ENCODE results near the gene MYPN. TPM values are rescaled to one million over a fixed set of nuclear protein-coding genes. Genes with fewer than 3 reads are reported as not detected.

The MYPN gene
- total RNA-seq, 1 donor, result 1.7 TPM

DNA sequence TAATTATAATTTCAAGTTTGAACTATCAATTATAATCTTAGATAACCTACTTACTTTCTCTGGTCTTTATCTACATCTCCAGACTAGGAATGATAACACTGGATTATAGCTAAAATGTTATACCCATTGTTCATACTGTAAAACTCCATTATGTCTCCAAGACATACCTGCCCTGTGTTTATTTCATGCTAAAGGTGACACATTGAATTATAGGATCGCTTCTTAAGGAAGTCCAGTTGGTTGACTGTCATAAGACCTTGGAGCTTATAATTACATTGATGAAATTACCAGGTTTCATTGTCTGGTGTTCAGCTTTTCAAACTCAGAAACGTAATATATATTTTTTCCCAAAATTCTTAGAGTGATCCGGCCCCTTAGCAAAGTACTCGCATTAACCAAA lies 18.7 kb upstream of the MYPN start:
- TF ChIP-seq, protein P1, sequence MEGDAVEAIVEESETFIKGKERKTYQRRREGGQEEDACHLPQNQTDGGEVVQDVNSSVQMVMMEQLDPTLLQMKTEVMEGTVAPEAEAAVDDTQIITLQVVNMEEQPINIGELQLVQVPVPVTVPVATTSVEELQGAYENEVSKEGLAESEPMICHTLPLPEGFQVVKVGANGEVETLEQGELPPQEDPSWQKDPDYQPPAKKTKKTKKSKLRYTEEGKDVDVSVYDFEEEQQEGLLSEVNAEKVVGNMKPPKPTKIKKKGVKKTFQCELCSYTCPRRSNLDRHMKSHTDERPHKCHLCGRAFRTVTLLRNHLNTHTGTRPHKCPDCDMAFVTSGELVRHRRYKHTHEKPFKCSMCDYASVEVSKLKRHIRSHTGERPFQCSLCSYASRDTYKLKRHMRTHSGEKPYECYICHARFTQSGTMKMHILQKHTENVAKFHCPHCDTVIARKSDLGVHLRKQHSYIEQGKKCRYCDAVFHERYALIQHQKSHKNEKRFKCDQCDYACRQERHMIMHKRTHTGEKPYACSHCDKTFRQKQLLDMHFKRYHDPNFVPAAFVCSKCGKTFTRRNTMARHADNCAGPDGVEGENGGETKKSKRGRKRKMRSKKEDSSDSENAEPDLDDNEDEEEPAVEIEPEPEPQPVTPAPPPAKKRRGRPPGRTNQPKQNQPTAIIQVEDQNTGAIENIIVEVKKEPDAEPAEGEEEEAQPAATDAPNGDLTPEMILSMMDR (IDR thresholded peaks at IDR 0.05; ENCODE audit: insufficient read depth, low read length), result no peak
- H3K4me3 ChIP-seq (ENCODE audit: low read depth, low read length), result no peak overlapping the region

GRCh38 chr10:68092512-68092911 lies 16.8 kb upstream of the MYPN start:
- no peak for DNase-seq (ENCODE audit: low read depth)
- TF ChIP-seq, protein P1 (IDR thresholded peaks at IDR 0.05; ENCODE audit: insufficient read depth, low read length), result no peak
- no peak overlapping the region for H3K4me3 ChIP-seq (ENCODE audit: low read depth, low read length)

More for the DNA sequence above, 18.7 kb upstream of the MYPN start:
- DNase-seq (ENCODE audit: low read depth), result no peak

- peak; percentile 52 for DNase-seq (ENCODE audit: low read depth)
- TF ChIP-seq, protein P1 (IDR thresholded peaks at IDR 0.05; ENCODE audit: insufficient read depth, low read length), result no peak
These were observed 14.1 kb upstream of the MYPN start for GRCh38 chr10:68095153-68095552.

DNA sequence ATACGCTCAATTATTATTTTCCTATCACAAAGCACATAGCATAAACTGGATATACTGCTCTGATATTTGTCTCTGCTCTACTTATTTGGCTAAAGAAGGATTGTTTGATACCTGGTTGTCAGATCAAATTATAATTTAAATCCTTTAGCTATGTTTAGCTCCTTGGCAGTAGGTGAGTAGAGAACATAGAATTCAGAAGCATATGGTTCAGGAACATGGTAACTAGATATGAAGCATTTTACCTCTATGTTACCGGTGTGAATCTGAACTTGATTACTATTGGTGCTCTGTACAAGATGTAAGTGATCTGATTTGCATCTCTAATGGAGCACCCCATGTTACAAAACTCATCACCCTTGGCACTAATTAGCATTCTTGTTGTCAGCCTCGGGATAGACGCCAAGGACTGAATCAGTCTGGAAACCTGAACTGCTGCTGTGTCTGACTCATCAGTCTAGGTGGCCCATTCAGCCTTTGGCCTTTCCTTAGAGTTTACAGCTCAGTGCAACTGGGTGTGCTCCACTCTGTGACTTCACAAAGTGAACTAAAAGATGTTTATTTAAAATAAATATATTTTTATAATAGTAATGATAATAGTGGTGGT lies 12.3 kb upstream of the MYPN start:
- DNase-seq (ENCODE audit: low read depth), result peak; percentile 90
- TF ChIP-seq, protein P1 (IDR thresholded peaks at IDR 0.05; ENCODE audit: insufficient read depth, low read length), result no peak
- no peak overlapping the region for H3K4me3 ChIP-seq (ENCODE audit: low read depth, low read length)

More at GRCh38 chr10:68095153-68095552, 14.1 kb upstream of the MYPN start:
- H3K4me3 ChIP-seq (ENCODE audit: low read depth, low read length), result no peak overlapping the region

GRCh38 chr10:68099736-68100135 lies 9.6 kb upstream of the MYPN start:
- no peak overlapping the region for H3K4me3 ChIP-seq (ENCODE audit: low read depth, low read length)
- TF ChIP-seq, protein P1 (IDR thresholded peaks at IDR 0.05; ENCODE audit: insufficient read depth, low read length), result no peak

DNA sequence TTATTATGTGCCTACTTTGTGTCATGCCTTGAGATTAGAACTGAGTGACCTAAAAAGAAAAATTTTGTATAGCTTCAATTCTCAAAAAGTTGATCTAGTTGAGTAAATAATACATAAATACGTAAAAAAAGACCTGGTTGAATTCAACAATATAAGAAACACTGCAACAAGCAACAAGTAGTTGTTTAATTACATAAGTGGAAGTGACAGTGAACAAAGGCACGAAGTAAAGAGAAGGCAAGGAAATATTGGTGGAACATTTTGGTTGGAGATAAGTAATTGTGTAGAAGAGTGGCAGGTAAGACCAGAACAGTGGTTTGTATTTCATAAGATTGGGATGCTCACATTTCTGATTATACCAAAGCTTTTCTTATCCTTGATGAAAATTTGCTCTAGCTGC lies 8.2 kb upstream of the MYPN start:
- no peak for DNase-seq (ENCODE audit: low read depth)
- TF ChIP-seq, protein P1 (IDR thresholded peaks at IDR 0.05; ENCODE audit: insufficient read depth, low read length), result no peak
- H3K4me3 ChIP-seq (ENCODE audit: low read depth, low read length), result no peak overlapping the region

More at GRCh38 chr10:68099736-68100135, 9.6 kb upstream of the MYPN start:
- DNase-seq (ENCODE audit: low read depth), result peak; percentile 32

Data from fibroblast of the aortic adventitia (primary cell).